ENCODE results near the gene RPP30. TPM values are rescaled to one million over a fixed set of nuclear protein-coding genes. Genes with fewer than 3 reads are reported as not detected.

The RPP30 gene
- total RNA-seq, 1 donor from 2014 or later = 85.5 TPM

DNA sequence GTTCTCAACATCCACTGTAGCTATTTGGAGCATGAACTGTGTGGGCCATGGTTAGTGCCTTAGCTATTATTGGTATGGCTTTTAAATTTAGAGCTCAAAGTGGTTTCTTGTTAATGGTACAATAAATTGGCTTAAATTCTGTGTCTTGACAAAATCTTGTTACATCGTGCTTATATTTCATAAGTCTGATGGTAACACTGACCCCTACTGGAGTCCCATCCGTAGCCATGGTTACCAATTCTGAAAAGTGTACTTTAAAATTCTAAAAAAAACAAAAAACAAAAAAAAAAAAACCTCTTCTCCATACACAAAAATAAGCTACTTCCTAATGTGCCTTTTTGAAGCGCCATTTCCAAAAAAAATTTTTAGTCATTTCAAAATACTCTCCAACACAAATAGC, 6.4 kb upstream of the RPP30 start:
- H4K20me1 ChIP-seq (ENCODE audit: low read depth) = no peaks in the 10 kb centered on the region
- H3K4me1 Mint-ChIP-seq = no peaks in the 10 kb centered on the region
- H3K27me3 Mint-ChIP-seq (ENCODE audit: insufficient read depth, low read depth) = peaks cover 7% of the 10 kb centered on the region
- no peak overlapping the region for H3K4me2 ChIP-seq
- H3K9me3 ChIP-seq (ENCODE audit: low read depth) = peaks cover 10% of the 10 kb centered on the region
- no peaks in the 10 kb centered on the region for H3K4me1 ChIP-seq
- no peaks in the 10 kb centered on the region for H3K36me3 Mint-ChIP-seq
- no peaks in the 10 kb centered on the region for H3K36me3 ChIP-seq
- H3K9me3 Mint-ChIP-seq = peaks cover 12% of the 10 kb centered on the region
- no peak overlapping the region for H2AFZ ChIP-seq (replicated peaks)
- H3K4me3 Mint-ChIP-seq = no peak overlapping the region
- H3K9ac ChIP-seq = no peak overlapping the region
- no peaks in the 10 kb centered on the region for H3K79me2 ChIP-seq (ENCODE audit: low read depth)
- no peak overlapping the region for H3K27ac Mint-ChIP-seq
- H3K27ac ChIP-seq = no peak overlapping the region
- no peak for DNase-seq (ENCODE audit: low spot score)
- no peaks in the 10 kb centered on the region for H3K27me3 ChIP-seq
- no peak overlapping the region for H3K4me3 ChIP-seq
- TF ChIP-seq EZH2phosphoT487 (IDR thresholded peaks at IDR 0.05) (no peak), EZH2 (IDR thresholded peaks at IDR 0.05) (no peak)
- TF ChIP-seq, protein P1, sequence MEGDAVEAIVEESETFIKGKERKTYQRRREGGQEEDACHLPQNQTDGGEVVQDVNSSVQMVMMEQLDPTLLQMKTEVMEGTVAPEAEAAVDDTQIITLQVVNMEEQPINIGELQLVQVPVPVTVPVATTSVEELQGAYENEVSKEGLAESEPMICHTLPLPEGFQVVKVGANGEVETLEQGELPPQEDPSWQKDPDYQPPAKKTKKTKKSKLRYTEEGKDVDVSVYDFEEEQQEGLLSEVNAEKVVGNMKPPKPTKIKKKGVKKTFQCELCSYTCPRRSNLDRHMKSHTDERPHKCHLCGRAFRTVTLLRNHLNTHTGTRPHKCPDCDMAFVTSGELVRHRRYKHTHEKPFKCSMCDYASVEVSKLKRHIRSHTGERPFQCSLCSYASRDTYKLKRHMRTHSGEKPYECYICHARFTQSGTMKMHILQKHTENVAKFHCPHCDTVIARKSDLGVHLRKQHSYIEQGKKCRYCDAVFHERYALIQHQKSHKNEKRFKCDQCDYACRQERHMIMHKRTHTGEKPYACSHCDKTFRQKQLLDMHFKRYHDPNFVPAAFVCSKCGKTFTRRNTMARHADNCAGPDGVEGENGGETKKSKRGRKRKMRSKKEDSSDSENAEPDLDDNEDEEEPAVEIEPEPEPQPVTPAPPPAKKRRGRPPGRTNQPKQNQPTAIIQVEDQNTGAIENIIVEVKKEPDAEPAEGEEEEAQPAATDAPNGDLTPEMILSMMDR (IDR thresholded peaks at IDR 0.05) = peak; percentile 29
- no peaks in the 10 kb centered on the region for H3F3A ChIP-seq (ENCODE audit: low read depth)

DNA sequence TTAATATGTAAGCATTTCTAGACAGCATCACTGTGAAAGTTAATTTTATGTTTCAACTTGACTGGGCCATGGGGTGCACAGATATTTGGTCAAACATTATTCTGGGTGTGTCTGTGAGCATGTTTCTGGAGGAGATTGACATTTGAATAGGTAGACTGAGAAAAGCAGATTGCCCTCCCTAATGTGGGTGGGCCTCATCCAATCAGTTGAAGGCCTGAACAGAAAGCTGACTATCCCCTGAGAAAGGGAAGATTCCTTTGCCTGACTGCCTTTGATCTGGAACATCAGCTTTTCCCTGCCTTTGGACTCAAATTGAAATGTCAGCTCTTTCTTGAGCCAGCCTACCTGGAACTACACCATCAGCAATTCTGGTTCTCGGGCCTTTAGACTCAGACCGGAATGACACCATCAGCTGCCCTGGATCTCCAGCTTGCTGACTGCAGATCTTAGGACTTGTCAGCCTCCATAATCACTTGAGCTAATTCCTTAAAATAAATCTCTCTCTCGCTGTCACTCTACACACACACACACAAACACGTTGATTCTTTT, 5.7 kb upstream of the RPP30 start:
- Histone ChIP-seq H2AFZ (replicated peaks) (no peak overlapping the region), H3K4me2 (no peak overlapping the region), H3K4me3 (no peak overlapping the region), H3K27me3 (no peaks in the 10 kb centered on the region), H3K9ac (no peak overlapping the region), H3K79me2 (ENCODE audit: low read depth) (no peaks in the 10 kb centered on the region), H3K9me3 (ENCODE audit: low read depth) (peaks cover 10% of the 10 kb centered on the region), H4K20me1 (ENCODE audit: low read depth) (no peaks in the 10 kb centered on the region), H3K27ac (no peak overlapping the region), H3F3A (ENCODE audit: low read depth) (no peaks in the 10 kb centered on the region), H3K36me3 (no peaks in the 10 kb centered on the region), H3K4me1 (no peaks in the 10 kb centered on the region)
- Mint-ChIP-seq H3K27ac (no peak overlapping the region), H3K4me3 (no peak overlapping the region), H3K9me3 (peaks cover 18% of the 10 kb centered on the region), H3K4me1 (peaks cover 2% of the 10 kb centered on the region), H3K36me3 (no peaks in the 10 kb centered on the region), H3K27me3 (ENCODE audit: insufficient read depth, low read depth) (peaks cover 7% of the 10 kb centered on the region)
- TF ChIP-seq, protein P1 (IDR thresholded peaks at IDR 0.05) = no peak
- TF ChIP-seq EZH2phosphoT487 (IDR thresholded peaks at IDR 0.05) (no peak), EZH2 (IDR thresholded peaks at IDR 0.05) (no peak)
- no peak for DNase-seq (ENCODE audit: low spot score)

DNA sequence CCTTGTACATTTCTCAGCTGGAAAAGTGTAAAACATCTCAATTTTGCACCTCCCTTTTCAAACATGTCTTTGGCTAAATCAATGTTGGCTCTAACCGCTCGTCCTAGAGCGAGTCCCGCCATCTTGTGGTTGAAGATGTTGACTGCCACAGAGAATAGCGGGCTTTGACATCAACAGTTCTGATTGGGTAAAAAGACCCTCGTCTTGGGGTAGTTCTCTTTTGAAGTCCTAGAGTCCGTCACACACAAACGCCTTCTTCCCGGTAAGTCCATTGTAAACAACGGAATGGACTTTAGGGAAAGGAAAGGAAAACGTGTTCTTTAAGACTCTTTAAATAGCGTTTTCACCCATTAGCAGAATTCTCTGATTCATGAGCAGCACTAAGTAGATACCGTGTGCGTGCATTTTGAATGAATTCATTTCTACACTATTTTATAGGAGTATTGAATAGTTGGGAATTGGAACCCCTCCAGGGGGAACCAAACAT, 452 bp upstream of the RPP30 start:
- Mint-ChIP-seq H3K27me3 (ENCODE audit: insufficient read depth, low read depth) (peaks cover 6% of the 10 kb centered on the region), H3K4me3 (peak overlapping the region; percentile 97), H3K36me3 (no peaks in the 10 kb centered on the region), H3K27ac (peak overlapping the region; percentile 97), H3K9me3 (peaks cover 20% of the 10 kb centered on the region), H3K4me1 (peaks cover 21% of the 10 kb centered on the region)
- peaks cover 20% of the 10 kb centered on the region for H4K20me1 ChIP-seq (ENCODE audit: low read depth)
- H3K27me3 ChIP-seq = no peaks in the 10 kb centered on the region
- peaks cover 7% of the 10 kb centered on the region for H3K4me1 ChIP-seq
- DNase-seq (ENCODE audit: low spot score) = peak; percentile 88
- H3K9me3 ChIP-seq (ENCODE audit: low read depth) = peaks cover 10% of the 10 kb centered on the region
- no peak overlapping the region for H3K9ac ChIP-seq
- TF ChIP-seq EZH2phosphoT487 (IDR thresholded peaks at IDR 0.05) = no peak
- TF ChIP-seq, protein P1 (IDR thresholded peaks at IDR 0.05) = peak; percentile 72
- peak overlapping the region; percentile 100 for H2AFZ ChIP-seq (replicated peaks)
- peak overlapping the region; percentile 83 for H3K4me2 ChIP-seq
- H3K79me2 ChIP-seq (ENCODE audit: low read depth) = peaks cover 31% of the 10 kb centered on the region
- no peak overlapping the region for H3K27ac ChIP-seq
- H3K4me3 ChIP-seq = peak overlapping the region; percentile 95
- no peaks in the 10 kb centered on the region for H3F3A ChIP-seq (ENCODE audit: low read depth)
- no peaks in the 10 kb centered on the region for H3K36me3 ChIP-seq
